HepG2 (cell line): Measurements from ENCODE around the gene CYB5B. TPM values are rescaled to one million over a fixed set of nuclear protein-coding genes. Genes with fewer than 3 reads are reported as not detected.
A peak's percentile ranks its signal among the peaks of the same experiment; 100 is the strongest.

Source experiments
- CBX1 ChIP-seq: IDR thresholded peaks from one replicate; pipeline ENCODE4 v1.6.1; 2016; ENCODE audit warnings: antibody characterized with exemption, low read depth
- CEBPB ChIP-seq: IDR thresholded peaks from 2 replicates; pipeline ENCODE4 v1.6.1; 2011; ENCODE audit warnings: low read depth, low read length, improper control_type of control experiment, borderline replicate concordance
- ESRRA ChIP-seq: sonication (generic); formaldehyde crosslinking; IDR thresholded peaks from 2 replicates; pipeline ENCODE4 v1.5.1; 2020; ENCODE audit warnings: mild to moderate bottlenecking, low read depth, missing genetic modification reagents
- HMGXB3 ChIP-seq: sonication (generic); formaldehyde crosslinking; IDR thresholded peaks from 2 replicates; pipeline ENCODE4 v1.4.0; 2020; ENCODE audit warnings: missing genetic modification reagents, borderline replicate concordance
- HNRNPLL ChIP-seq: fragments of 200-400 bp; formaldehyde crosslinking; IDR thresholded peaks from 2 replicates; pipeline ENCODE4 v1.6.1; 2017; ENCODE audit warnings: mild to moderate bottlenecking, low read depth, low read length; ENCODE audit not compliant: poor library complexity, severe bottlenecking
- MAFG ChIP-seq: sonication (generic); formaldehyde crosslinking; IDR thresholded peaks from 2 replicates; pipeline ENCODE4 v1.5.1; 2020; ENCODE audit warnings: mild to moderate bottlenecking, missing genetic modification reagents
- MBD4 ChIP-seq: IDR thresholded peaks from 2 replicates; pipeline ENCODE4 v1.6.1; 2012; ENCODE audit warnings: low read length, inconsistent platforms, borderline replicate concordance
- MIXL1 ChIP-seq: IDR thresholded peaks from 2 replicates; pipeline ENCODE4 v1.6.1; 2016
- POGZ ChIP-seq: sonication (generic); formaldehyde crosslinking; IDR thresholded peaks from 2 replicates; pipeline ENCODE4 v1.4.0; 2020; ENCODE audit warnings: mild to moderate bottlenecking, missing genetic modification reagents
- SALL1 ChIP-seq: sonication (generic); formaldehyde crosslinking; IDR thresholded peaks from 2 replicates; pipeline ENCODE4 v1.8.0; 2022; ENCODE audit warnings: mild to moderate bottlenecking, missing genetic modification reagents
- SIX1 ChIP-seq: sonication (generic); formaldehyde crosslinking; IDR thresholded peaks from 2 replicates; pipeline ENCODE4 v1.4.0; 2020; ENCODE audit warnings: missing genetic modification reagents, borderline replicate concordance
- STAT5B ChIP-seq: sonication (generic); formaldehyde crosslinking; IDR thresholded peaks from 2 replicates; pipeline ENCODE4 v1.4.0; 2020; ENCODE audit warnings: missing genetic modification reagents
- ZBTB25 ChIP-seq: IDR thresholded peaks from 2 replicates; pipeline ENCODE4 v1.6.1; 2018; ENCODE audit warnings: missing genetic modification reagents
- ZBTB37 ChIP-seq: sonication (generic); formaldehyde crosslinking; IDR thresholded peaks from 2 replicates; pipeline ENCODE4 v1.4.0; 2020; ENCODE audit warnings: mild to moderate bottlenecking, missing genetic modification reagents
- ZFP36L1 ChIP-seq: sonication (generic); formaldehyde crosslinking; IDR thresholded peaks from 2 replicates; pipeline ENCODE4 v1.8.0; 2022; ENCODE audit warnings: mild to moderate bottlenecking, missing genetic modification reagents, moderate library complexity
- ZNF530 ChIP-seq: sonication (generic); formaldehyde crosslinking; IDR thresholded peaks from 2 replicates; pipeline ENCODE4 v1.5.0; 2020; ENCODE audit warnings: low read depth, mild to moderate bottlenecking, missing genetic modification reagents
- ZNF572 ChIP-seq: sonication (generic); formaldehyde crosslinking; IDR thresholded peaks from 2 replicates; pipeline ENCODE4 v1.5.1; 2020; ENCODE audit warnings: mild to moderate bottlenecking, missing genetic modification reagents
- polyA plus RNA-seq, 8 experiments: library from polyadenylated mRNA; depleted of rRNA in 3 of 8; stranded (reverse) in 7 of 8; unstranded in 1 of 8; fragments of >200 nt; fragmentation: Illumina TruSeq in 4 of 8; extraction: Trizol in 4 of 8; gene quantifications; 2 replicates each; pipeline versions ENCODE4 v1.2.1 to v1.2.3, GENCODE V29; 2011 to 2016; ENCODE audit warnings: low read depth in 4 of 8, missing spikeins in 1 of 8, mixed read lengths in 1 of 8; ENCODE audit not compliant: insufficient read depth in 1 of 8
- total RNA-seq, 5 experiments: library from RNA; depleted of rRNA; stranded (reverse); fragments of >200 nt; fragmentation: Illumina TruSeq; extraction: Trizol; gene quantifications; 2 replicates each; pipeline ENCODE4 v1.2.3, GENCODE V29; 2016; ENCODE audit warnings: low read depth in 1 of 5
- TF ChIP-seq, protein P1 (sequence below): sonication (generic); formaldehyde crosslinking; IDR thresholded peaks from 2 replicates; pipeline ENCODE4 v1.4.0; 2020; ENCODE audit warnings: missing genetic modification reagents

Gene CYB5B
- total and polyA plus RNA-seq, 2 of the 13 experiments (the other 11 are each of a cell fraction or from before 2014, with no cell fraction given), result 234 to 432 TPM

GRCh38 chr16:69435977-69436820 is 11.8 kb downstream of the CYB5B start (continued):
- TF ChIP-seq ZBTB37 (CRISPR knock-in tag), result peak; percentile 53; the same call in 1 of the 2 replicates
- no peak for TF ChIP-seq MAFG
- TF ChIP-seq ZFP36L1 (CRISPR knock-in tag), result no peak
- TF ChIP-seq, protein P1, sequence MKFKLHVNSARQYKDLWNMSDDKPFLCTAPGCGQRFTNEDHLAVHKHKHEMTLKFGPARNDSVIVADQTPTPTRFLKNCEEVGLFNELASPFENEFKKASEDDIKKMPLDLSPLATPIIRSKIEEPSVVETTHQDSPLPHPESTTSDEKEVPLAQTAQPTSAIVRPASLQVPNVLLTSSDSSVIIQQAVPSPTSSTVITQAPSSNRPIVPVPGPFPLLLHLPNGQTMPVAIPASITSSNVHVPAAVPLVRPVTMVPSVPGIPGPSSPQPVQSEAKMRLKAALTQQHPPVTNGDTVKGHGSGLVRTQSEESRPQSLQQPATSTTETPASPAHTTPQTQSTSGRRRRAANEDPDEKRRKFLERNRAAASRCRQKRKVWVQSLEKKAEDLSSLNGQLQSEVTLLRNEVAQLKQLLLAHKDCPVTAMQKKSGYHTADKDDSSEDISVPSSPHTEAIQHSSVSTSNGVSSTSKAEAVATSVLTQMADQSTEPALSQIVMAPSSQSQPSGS (CRISPR knock-in tag), result peak; percentile 69; the same call in 1 of the 2 replicates
- TF ChIP-seq MBD4, result 0 out of 2 replicates have a peak, but pooled peaks have one; percentile 10
- TF ChIP-seq STAT5B (CRISPR knock-in tag), result no peak
- peak; percentile 49; the same call in 1 of the 2 replicates for TF ChIP-seq HMGXB3 (CRISPR knock-in tag)
- TF ChIP-seq ZNF572, result no peak
- no peak for TF ChIP-seq ESRRA (CRISPR knock-in tag)
- no peak for TF ChIP-seq CBX1
- peak; percentile 63; the same call in 1 of the 2 replicates for TF ChIP-seq MIXL1
- TF ChIP-seq SALL1, result peak; percentile 79
- no peak for TF ChIP-seq HNRNPLL
- TF ChIP-seq ZBTB25 (CRISPR knock-in tag), result peak; percentile 39; the same call in 1 of the 2 replicates
- peak; percentile 59 for TF ChIP-seq CEBPB
- peak; percentile 58; the same call in 1 of the 2 replicates for TF ChIP-seq SIX1 (CRISPR knock-in tag)
- peak; percentile 80 for TF ChIP-seq POGZ
- TF ChIP-seq ZNF530 (CRISPR knock-in tag), result no peak
